ENCODE data around the gene CADPS2.

CADPS2 gene

GRCh38 chr7:122273117-122273516, 613.1 kb downstream of the CADPS2 start:
- FAIRE-seq = no peak
- no peak for DNase-seq (ENCODE audit: insufficient read length)
- TF ChIP-seq TAF1 (IDR thresholded peaks at IDR 0.05; ENCODE audit: borderline replicate concordance, low read depth, low read length) = no peak
- TF ChIP-seq POLR2AphosphoS5 (IDR thresholded peaks at IDR 0.05; ENCODE audit: low read depth, low read length) = no peak
- no peak for TF ChIP-seq POLR2A (IDR thresholded peaks at IDR 0.05; ENCODE audit: low read depth, low read length)

DNA sequence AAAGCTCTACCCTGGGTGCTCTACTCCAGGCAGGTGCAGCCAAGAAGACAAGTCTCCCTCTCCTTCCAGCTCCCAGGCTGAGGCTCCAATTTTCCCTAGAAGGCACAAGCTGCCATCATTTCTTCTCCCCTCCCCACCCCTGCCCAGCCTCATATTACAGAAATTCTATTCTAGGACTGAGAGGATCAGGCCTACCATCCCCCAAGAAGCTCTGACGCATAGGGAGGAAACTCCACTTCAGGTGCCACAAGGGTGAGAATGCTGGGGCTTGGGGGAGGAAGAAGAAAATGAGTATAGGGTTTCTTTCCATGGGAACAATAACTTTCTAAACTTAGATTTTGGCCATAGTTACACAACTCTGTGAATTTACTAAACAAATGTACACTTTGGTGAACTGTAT, 617.0 kb downstream of the CADPS2 start:
- FAIRE-seq (no peak), DNase-seq (ENCODE audit: insufficient read length) (no peak)

More for the DNA sequence above, 617.0 kb downstream of the CADPS2 start:
- TF ChIP-seq TAF1 (IDR thresholded peaks at IDR 0.05; ENCODE audit: borderline replicate concordance, low read depth, low read length) (no peak), POLR2A (IDR thresholded peaks at IDR 0.05; ENCODE audit: low read depth, low read length) (no peak)
